EL (cell line): ENCODE results near the gene CCDC60.
"Not testable (repeated sequence)": the region's sequence is repeated elsewhere in the genome, so short reads cannot be mapped to it uniquely, and the experiment has no call there.

ENCODE experiments used
- DNase-seq: peaks from one replicate; pipeline ENCODE4 v3.0.0-alpha.2; 2016

Gene CCDC60

GRCh38 chr12:119340578-119340977 lies 6.0 kb downstream of the CCDC60 start:
- no peak for DNase-seq

DNA sequence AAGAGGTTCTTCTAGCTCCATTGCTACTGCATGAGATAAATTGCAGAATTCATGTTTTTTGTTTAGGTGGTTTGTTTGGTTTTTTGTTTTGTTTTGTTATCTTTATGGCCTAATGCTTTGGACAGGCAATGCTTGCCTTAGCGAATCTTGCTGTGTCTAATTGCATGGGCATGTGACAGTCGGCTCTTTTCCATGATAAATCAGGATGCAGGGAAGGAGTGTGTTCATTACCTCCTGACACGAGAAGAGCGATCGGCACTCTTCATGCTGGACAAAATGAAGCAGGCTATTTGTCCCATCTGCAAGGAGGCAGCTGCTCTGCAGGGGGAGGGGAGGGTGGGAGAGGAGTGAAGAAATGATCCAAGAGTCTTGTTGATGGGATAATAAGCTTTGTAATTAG lies 6.5 kb downstream of the CCDC60 start:
- DNase-seq, result no peak

DNA sequence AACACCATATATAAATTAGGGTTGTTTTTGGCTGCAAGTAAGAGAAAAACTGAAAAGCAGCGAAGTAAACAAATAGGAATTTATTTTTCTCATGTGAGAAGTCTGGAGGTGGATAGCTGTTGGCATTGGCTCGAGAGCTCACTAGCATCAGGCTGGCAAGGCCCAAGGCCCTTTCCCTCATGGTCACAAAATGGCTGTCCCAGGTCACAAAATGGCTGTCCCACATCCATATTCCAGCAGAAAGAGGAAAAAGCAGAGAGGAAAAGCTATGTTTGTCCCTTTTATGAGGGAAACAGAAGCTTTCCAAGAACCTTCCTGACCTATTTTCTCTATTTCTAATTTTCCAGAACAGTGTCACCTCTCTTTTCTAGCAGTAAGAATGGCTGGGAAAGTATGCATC lies 7.5 kb downstream of the CCDC60 start:
- no peak for DNase-seq

GRCh38 chr12:119343130-119343529 lies 8.6 kb downstream of the CCDC60 start:
- DNase-seq, result no peak

GRCh38 chr12:119354172-119354571 lies 19.6 kb downstream of the CCDC60 start:
- no peak for DNase-seq

DNA sequence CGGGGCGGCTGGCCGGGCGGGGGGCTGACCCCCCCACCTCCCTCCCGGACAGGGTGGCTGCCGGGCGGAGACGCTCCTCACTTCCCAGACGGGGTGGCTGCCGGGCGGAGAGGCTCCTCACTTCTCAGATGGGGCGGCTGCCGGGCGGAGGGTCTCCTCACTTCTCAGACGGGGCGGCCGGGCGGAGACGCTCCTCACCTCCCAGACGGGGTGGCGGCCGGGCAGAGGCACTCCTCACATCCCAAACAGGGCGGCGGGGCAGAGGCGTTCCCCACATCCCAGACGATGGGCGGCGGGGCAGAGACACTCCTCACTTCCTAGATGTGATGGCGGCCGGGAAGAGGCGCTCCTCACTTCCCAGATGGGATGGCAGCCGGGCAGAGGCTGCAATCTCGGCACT lies 25.8 kb downstream of the CCDC60 start:
- DNase-seq, result not testable (repeated sequence)

GRCh38 chr12:119363037-119363436 lies 28.5 kb downstream of the CCDC60 start:
- DNase-seq, result no peak

- DNase-seq, result no peak
These were observed 29.0 kb downstream of the CCDC60 start for GRCh38 chr12:119363490-119363889.

GRCh38 chr12:119365451-119365850 lies 30.9 kb downstream of the CCDC60 start:
- no peak for DNase-seq

GRCh38 chr12:119366007-119366406 lies 31.5 kb downstream of the CCDC60 start:
- DNase-seq, result no peak

GRCh38 chr12:119369161-119369560 lies 34.6 kb downstream of the CCDC60 start:
- no peak for DNase-seq

DNA sequence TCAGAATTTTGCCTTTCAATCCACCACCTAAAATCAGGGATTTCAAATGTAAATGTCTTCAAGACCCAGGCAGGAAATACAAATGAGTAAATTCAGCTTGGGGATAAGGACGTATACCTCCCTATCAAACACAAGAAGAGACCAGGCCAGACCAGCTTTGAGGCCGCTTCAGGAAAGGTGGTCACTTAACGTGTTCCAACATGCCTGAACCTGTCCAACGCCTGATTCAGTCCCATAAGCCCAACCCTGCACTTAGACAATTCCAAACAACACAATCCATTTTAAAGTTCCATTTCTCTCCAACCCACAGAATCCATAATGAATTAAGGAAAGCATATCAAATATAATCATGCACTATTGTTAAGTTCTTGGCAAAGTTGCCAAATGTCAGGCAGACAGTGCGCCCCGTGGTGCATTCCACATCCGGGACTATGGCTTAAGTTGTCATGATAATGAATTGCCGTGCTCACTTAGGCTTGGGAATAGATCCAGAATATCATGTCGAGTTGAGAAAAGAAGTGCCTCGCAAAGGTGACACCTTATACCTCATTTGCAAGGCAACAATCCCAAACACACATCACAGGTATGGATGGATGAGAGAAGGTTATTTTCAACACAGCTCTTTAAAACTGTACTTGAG lies 35.5 kb downstream of the CCDC60 start:
- no peak for DNase-seq

GRCh38 chr12:119372540-119372939 lies 38.0 kb downstream of the CCDC60 start:
- no peak for DNase-seq

GRCh38 chr12:119373001-119373400 lies 38.5 kb downstream of the CCDC60 start:
- no peak for DNase-seq

- no peak for DNase-seq
These were observed 39.1 kb downstream of the CCDC60 start for GRCh38 chr12:119373666-119374065.

- no peak for DNase-seq
These were observed 40.1 kb downstream of the CCDC60 start for GRCh38 chr12:119374635-119375034.

- no peak for DNase-seq
These were observed 40.8 kb downstream of the CCDC60 start for GRCh38 chr12:119375075-119375882.

- no peak for DNase-seq
These were observed 41.3 kb downstream of the CCDC60 start for GRCh38 chr12:119375883-119376190.

DNA sequence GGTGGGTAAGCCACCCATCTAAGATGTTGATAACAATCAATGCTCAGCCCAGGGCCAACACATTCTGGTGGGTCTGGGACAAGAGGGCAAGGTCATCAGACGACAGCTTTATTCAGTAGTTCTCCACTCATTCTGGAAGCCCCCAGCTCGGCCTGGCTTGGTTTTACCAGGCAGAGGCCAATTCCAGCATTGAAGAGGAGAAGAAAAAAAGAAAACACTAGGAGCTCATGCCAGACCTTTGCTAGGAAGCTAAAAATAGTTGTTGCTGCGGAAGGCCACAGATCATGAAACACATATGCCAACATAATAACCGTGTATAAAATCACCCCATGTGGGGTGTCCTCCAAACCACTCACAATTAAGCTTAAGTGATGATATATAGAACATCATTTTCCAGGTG lies 44.4 kb downstream of the CCDC60 start:
- DNase-seq, result no peak

DNA sequence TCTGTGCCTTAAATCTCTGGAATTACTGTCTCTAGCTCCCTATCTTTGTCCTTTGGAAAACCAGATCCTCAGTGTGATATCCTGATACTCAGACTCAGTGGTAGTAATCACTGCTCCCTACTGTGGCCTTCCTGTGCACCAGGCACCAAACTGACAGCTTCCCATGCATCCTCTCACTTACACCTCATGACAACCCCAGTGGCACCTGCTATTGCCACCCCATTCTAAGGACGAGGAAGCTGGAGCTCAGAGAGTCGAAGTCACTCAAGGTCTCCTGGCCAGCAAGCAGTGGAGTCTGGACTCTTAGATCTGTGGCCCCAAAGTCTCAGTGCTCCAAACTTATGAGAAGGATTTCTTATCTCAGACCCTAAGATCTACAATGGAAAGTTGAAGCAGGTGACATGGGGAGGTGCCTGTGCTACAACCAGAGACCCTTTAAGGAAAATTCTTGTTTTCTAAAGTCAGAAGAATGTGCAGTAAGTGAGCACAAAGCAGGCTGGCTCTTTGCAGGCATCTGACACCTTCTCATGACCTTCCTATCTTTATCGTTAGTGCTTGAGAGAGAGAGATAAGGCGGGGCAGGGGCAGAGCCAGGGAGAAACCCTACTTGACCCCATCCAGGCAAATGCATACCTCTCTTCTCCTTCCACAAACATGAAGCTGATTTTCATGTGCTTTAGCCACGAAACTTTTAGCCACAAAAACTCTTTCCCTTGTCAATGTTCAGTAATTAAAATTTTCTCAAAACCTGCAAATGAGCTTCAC lies 47.1 kb downstream of the CCDC60 start:
- no peak for DNase-seq

GRCh38 chr12:119383206-119383605 lies 48.7 kb downstream of the CCDC60 start:
- no peak for DNase-seq

- DNase-seq, result no peak
These were observed 49.8 kb downstream of the CCDC60 start for GRCh38 chr12:119384340-119384739.

DNA sequence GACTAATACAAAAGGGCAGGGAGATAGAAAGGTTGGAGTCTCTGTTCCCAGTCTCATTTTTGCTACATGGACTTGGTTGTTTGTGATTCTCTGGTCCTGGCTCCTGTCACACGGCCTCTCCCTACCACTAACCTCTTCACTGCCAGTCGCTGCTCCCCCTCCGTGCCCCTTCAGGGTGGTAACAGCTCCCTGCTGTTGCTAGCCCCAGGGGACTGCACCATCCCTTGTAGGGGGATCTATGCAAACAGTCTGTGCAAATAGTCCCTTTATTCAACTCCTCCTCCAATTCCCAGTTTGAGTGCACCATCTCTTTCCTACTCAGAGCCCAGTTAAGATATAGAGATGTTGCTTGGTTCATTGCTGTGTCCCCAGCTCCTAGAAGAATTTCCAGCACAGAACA lies 51.1 kb downstream of the CCDC60 start:
- no peak for DNase-seq

DNA sequence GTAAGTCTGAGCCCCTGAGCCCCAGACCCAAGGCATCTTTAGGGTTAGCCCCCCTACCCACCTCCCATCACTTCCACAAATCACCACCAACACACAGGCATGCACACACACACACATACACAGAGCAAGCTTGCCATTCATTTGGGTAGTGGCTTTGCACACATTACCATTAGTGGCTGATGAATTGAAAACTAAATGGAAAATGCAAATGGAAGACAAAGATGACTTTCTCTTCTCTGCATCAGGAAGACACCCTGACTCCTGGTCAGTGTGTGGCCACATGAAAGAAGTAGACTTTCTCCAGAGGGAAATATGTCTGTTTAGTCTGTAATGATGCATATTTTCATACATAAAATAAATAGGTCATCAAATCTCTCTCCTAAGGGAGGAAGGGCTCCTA lies 55.2 kb downstream of the CCDC60 start:
- no peak for DNase-seq
